ENCODE results near the gene LOXHD1. TPM values are rescaled to one million over a fixed set of nuclear protein-coding genes. Genes with fewer than 3 reads are reported as not detected.

The LOXHD1 gene
- total RNA-seq, 6 donors from 2014 or later: 0.30 to 7.3 (median 1.00) TPM

GRCh38 chr18:46675112-46675511, 18.1 kb upstream of the LOXHD1 start:
- ATAC-seq (ENCODE audit: low FRiP score in 2 of 2) (no peak), DNase-seq (no peak)
- 44 to 50% methylated on average over 1 of the region's 1 CpG for WGBS, 2 donors
- Histone ChIP-seq H3K9me3 (no peaks in the 10 kb centered on the region), H3K36me3 (no peaks in the 10 kb centered on the region), H3K27ac (no peak overlapping the region), H3K4me3 (no peak overlapping the region), H3K4me1 (no peaks in the 10 kb centered on the region), H3K27me3 (no peaks in the 10 kb centered on the region)
- no peak for TF ChIP-seq POLR2A (IDR thresholded peaks at IDR 0.05)
- TF ChIP-seq POLR2AphosphoS5 (IDR thresholded peaks at IDR 0.05): no peak
- TF ChIP-seq CTCF (IDR thresholded peaks at IDR 0.05): no peak
- TF ChIP-seq EP300 (IDR thresholded peaks at IDR 0.05): no peak

GRCh38 chr18:46672062-46672970, 15.3 kb upstream of the LOXHD1 start:
- Histone ChIP-seq H3K36me3 (no peaks in the 10 kb centered on the region), H3K9me3 (no peaks in the 10 kb centered on the region), H3K27ac (no peak overlapping the region), H3K27me3 (no peaks in the 10 kb centered on the region), H3K4me3 (no peak overlapping the region), H3K4me1 (no peaks in the 10 kb centered on the region)
- ATAC-seq (ENCODE audit: low FRiP score in 2 of 2) (no peak), DNase-seq (no peak)
- no peak for TF ChIP-seq EP300 (IDR thresholded peaks at IDR 0.05)
- no peak for TF ChIP-seq CTCF (IDR thresholded peaks at IDR 0.05)
- no peak for TF ChIP-seq POLR2A (IDR thresholded peaks at IDR 0.05)
- no peak for TF ChIP-seq POLR2AphosphoS5 (IDR thresholded peaks at IDR 0.05)
- WGBS, 2 donors: 74 to 79% methylated on average over 6 of the region's 6 CpGs

- no peaks in the 10 kb centered on the region for H3K9me3 ChIP-seq
- no peak overlapping the region for H3K27ac ChIP-seq
- TF ChIP-seq POLR2AphosphoS5 (IDR thresholded peaks at IDR 0.05) (no peak), CTCF (IDR thresholded peaks at IDR 0.05) (no peak), EP300 (IDR thresholded peaks at IDR 0.05) (no peak), POLR2A (IDR thresholded peaks at IDR 0.05) (no peak)
- no peak overlapping the region for H3K4me3 ChIP-seq
- H3K36me3 ChIP-seq: no peaks in the 10 kb centered on the region
- ATAC-seq (ENCODE audit: low FRiP score in 2 of 2): no peak
- DNase-seq: no peak
- H3K4me1 ChIP-seq: no peaks in the 10 kb centered on the region
- H3K27me3 ChIP-seq: no peaks in the 10 kb centered on the region
- 56 to 79% methylated on average over 3 to 6 of the region's 6 CpGs for WGBS, 2 donors
Observed at GRCh38 chr18:46668694-46669093, 11.7 kb upstream of the LOXHD1 start.

GRCh38 chr18:46668135-46668534, 11.1 kb upstream of the LOXHD1 start:
- Histone ChIP-seq H3K9me3 (no peaks in the 10 kb centered on the region), H3K4me3 (no peak overlapping the region), H3K4me1 (no peaks in the 10 kb centered on the region), H3K27me3 (no peaks in the 10 kb centered on the region), H3K27ac (no peak overlapping the region), H3K36me3 (no peaks in the 10 kb centered on the region)
- 70 to 73% methylated on average over 8 of the region's 11 CpGs for WGBS, 2 donors
- DNase-seq: no peak
- TF ChIP-seq POLR2AphosphoS5 (IDR thresholded peaks at IDR 0.05) (no peak), CTCF (IDR thresholded peaks at IDR 0.05) (no peak), EP300 (IDR thresholded peaks at IDR 0.05) (no peak), POLR2A (IDR thresholded peaks at IDR 0.05) (no peak)
- ATAC-seq (ENCODE audit: low FRiP score in 2 of 2): no peak

- Histone ChIP-seq H3K27ac (no peak overlapping the region), H3K36me3 (no peaks in the 10 kb centered on the region), H3K4me3 (no peak overlapping the region), H3K27me3 (no peaks in the 10 kb centered on the region), H3K4me1 (no peaks in the 10 kb centered on the region), H3K9me3 (no peaks in the 10 kb centered on the region)
- ATAC-seq (ENCODE audit: low FRiP score in 2 of 2) (no peak), DNase-seq (no peak)
- 94 to 96% methylated on average over 1 of the region's 1 CpG for WGBS, 2 donors
- TF ChIP-seq POLR2A (IDR thresholded peaks at IDR 0.05): no peak
- no peak for TF ChIP-seq EP300 (IDR thresholded peaks at IDR 0.05)
- no peak for TF ChIP-seq POLR2AphosphoS5 (IDR thresholded peaks at IDR 0.05)
- no peak for TF ChIP-seq CTCF (IDR thresholded peaks at IDR 0.05)
Observed at GRCh38 chr18:46663539-46663938, 6.5 kb upstream of the LOXHD1 start.
